Common myeloid progenitor, CD34-positive (primary cell): ENCODE measurements around the gene KIF13A.

ENCODE experiments used
- CTCF ChIA-PET: fragments of 350-600 bp; sonication (Branson Sonifier 250); formaldehyde crosslinking; loops from one replicate; lab custom pipeline; 2021; ENCODE audit warnings: antibody characterized with exemption; lab: Charles Lee
- POLR2A ChIA-PET: fragments of 350-600 bp; sonication (Branson Sonifier 250); formaldehyde crosslinking; loops from one replicate; lab custom pipeline; 2021; ENCODE audit warnings: antibody characterized with exemption; lab: Charles Lee
- DNase-seq, 3 donors: peaks; one replicate each; pipeline versions ENCODE4 v3.0.0 to v3.0.0-alpha.2; 2013
- H3K27ac ChIP-seq, 2 experiments: 1 replicate in 1 of 2; 2 replicates in 1 of 2; pipeline ENCODE4 v1.7.0; 2013; ENCODE audit warnings: inconsistent platforms in 2 of 2, low read length in 2 of 2, mild to moderate bottlenecking in 2 of 2, low read depth in 1 of 2, moderate library complexity in 1 of 2; ENCODE audit not compliant: severe bottlenecking in 2 of 2, insufficient read depth in 1 of 2, poor library complexity in 1 of 2
- H3K27me3 ChIP-seq, 5 experiments: replicated peaks in 2 of 5; 1 replicate in 3 of 5; 2 replicates in 2 of 5; pipeline versions ENCODE4 v1.6.1 to v1.7.0; 2013; ENCODE audit warnings: low read length in 4 of 5, mild to moderate bottlenecking in 2 of 5, moderate library complexity in 2 of 5, inconsistent platforms in 1 of 5; ENCODE audit not compliant: insufficient read depth in 5 of 5, control insufficient read depth in 4 of 5
- H3K36me3 ChIP-seq, 4 experiments: 1 replicate in 2 of 4; 2 replicates in 2 of 4; pipeline versions ENCODE4 v1.6.1 to v1.7.0; 2013; ENCODE audit warnings: low read length in 3 of 4, control low read depth in 1 of 4, mild to moderate bottlenecking in 1 of 4; ENCODE audit not compliant: control insufficient read depth in 4 of 4, insufficient read depth in 4 of 4
- H3K4me1 ChIP-seq, 4 experiments: 1 replicate in 3 of 4; 2 replicates in 1 of 4; pipeline versions ENCODE4 v1.6.1 to v1.7.1; 2013; ENCODE audit warnings: low read length in 3 of 4, mild to moderate bottlenecking in 3 of 4, control low read depth in 1 of 4, inconsistent platforms in 1 of 4, moderate library complexity in 1 of 4; ENCODE audit not compliant: control insufficient read depth in 4 of 4, insufficient read depth in 4 of 4; ENCODE audit errors: control extremely low read depth in 1 of 4
- H3K4me3 ChIP-seq, 7 experiments: 1 replicate in 4 of 7; 2 replicates in 3 of 7; pipeline versions ENCODE4 v1.5.1 to v1.7.0; 2013; ENCODE audit warnings: mild to moderate bottlenecking in 7 of 7, low read length in 6 of 7, moderate library complexity in 6 of 7, inconsistent platforms in 2 of 7, low read depth in 2 of 7, control low read depth in 1 of 7; ENCODE audit not compliant: insufficient read depth in 4 of 7, control insufficient read depth in 1 of 7; ENCODE audit errors: extremely low read depth in 1 of 7
- H3K9me3 ChIP-seq, 5 experiments: 1 replicate in 4 of 5; 2 replicates in 1 of 5; pipeline versions ENCODE4 v1.6.1 to v1.7.1; 2013; ENCODE audit warnings: low read length in 4 of 5, mild to moderate bottlenecking in 2 of 5, inconsistent platforms in 1 of 5, low read depth in 1 of 5, moderate library complexity in 1 of 5; ENCODE audit not compliant: control insufficient read depth in 4 of 5, insufficient read depth in 2 of 5; ENCODE audit errors: control extremely low read depth in 1 of 5
- WGBS: methylation state at CpG from one replicate; pipeline ENCODE4 v1.1.5; 2013; ENCODE audit not compliant: insufficient coverage; 5-methylcytosine and 5-hydroxymethylcytosine counted together

KIF13A gene

DNA sequence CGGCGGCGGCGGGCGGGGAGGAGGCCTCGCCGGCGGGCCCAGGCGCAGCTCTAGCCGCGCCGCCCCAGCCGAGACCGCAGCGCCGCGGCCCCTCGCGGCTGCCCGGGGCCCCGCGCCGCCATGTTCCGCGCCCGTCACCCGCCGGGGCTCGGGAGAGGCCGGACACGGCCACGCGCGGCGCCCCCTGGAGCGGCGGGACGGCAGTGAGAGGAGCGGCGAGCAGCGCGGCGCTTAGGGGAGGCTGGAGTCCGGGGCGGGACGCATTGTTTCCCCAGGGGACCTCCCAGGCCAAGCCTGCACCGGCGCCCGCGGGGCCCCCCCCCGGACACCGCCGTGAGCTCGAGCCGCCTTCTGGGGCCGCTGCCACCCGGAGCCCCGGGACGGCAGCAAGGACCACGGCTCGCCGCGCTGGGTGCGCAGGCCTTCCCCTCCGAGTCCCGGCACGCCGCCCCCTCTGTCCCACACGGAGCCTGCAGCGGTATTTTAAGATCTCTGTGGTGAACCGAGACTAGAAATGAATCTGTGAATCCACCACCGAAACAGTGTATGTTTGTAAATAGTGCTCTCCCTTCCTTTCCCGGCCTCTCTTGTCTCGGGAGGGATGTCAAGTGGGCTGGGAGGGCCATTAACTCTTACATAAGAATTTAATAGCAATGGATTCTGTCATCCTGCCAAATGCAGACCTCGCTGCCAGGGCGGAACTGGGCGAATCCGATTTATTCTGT, 424 bp upstream of the KIF13A start:
- Histone ChIP-seq H3K4me3 (peak overlapping the region; percentile 55 to 96 (median 82)), H3K9me3 (no peaks in the 10 kb centered on the region), H3K27ac (peak overlapping the region; percentile 40 to 72), H3K27me3 (no peaks in the 10 kb centered on the region), H3K36me3 (no peaks in the 10 kb centered on the region), H3K4me1 (peaks cover 15 to 46% (median 36%) of the 10 kb centered on the region in 4 experiments)
- DNase-seq = peak; percentile 78 to 92 (median 86)
- POLR2A ChIA-PET = interaction anchor here (0.6 kb wide), 1 partner anchor 34 kb away, joined by 3 read pairs; no protein-coding TSS in a partner anchor
- CTCF ChIA-PET = interaction anchor here (1.0 to 1.5 kb wide), 2 partner anchors 30 to 79 kb away, joined by 3 read pairs; no protein-coding TSS in a partner anchor
- under 1% methylated on average over 57 of the region's 78 CpGs for WGBS

DNA sequence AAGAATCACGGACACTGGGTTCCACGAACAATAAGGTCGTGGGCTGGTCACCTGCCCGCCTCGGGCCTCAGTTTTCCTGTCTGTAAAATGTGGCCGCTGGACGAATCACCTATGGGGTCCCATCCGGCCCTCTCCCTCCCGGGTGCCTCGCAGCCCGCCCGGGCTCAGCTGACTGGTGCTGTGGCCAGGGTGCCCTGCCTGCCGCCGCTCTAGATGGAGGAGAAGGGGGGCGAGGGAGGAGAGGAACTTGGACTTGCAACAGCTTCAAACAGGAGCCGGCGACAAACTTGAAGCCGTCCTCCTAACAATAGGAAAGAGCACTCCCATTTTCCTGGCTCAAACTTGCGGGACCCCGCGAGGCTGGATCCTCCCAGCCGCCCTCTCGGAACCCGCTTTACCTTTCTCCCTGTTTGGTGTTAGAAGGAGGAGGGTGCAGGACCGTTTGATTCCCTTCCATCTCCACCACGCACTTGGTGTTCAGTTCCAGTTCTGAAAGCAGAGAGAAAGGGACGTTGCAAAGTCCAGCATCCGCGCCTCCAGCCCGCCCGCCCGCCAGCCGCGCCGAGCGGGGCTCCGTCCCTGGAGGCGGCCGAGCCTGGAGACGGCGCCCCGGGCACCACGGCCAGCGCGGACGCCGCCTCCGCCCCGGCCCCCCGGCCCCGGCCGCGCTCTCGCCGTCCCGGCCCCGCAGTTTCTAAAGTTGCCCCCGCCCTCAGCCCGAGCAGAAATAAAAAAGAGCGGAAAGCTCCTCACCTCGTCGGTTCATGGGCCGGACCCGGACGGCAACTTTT, 584 bp downstream of the KIF13A start:
- Histone ChIP-seq H3K27me3 (no peaks in the 10 kb centered on the region), H3K27ac (peak overlapping the region in 1 of 2 experiments; percentile 73), H3K4me1 (peaks cover 15 to 46% (median 34%) of the 10 kb centered on the region in 4 experiments), H3K36me3 (peaks cover 0 to 3% (median under 1%) of the 10 kb centered on the region in 4 experiments), H3K9me3 (no peaks in the 10 kb centered on the region), H3K4me3 (peak overlapping the region; percentile 70 to 96 (median 86))
- ChIA-PET POLR2A (interaction anchor here (0.6 kb wide), 2 partner anchors 144 to 153 kb away, joined by 3 to 4 read pairs; no protein-coding TSS in a partner anchor), CTCF (interaction anchor here (0.7 to 2.7 kb wide), 4 partner anchors 29 to 164 kb away, joined by 3 to 10 read pairs (median 3); partner anchors contain the start of gene NHLRC1)
- 1% methylated on average over 50 of the region's 65 CpGs for WGBS
- peak; percentile 49 to 81 (median 71) for DNase-seq

DNA sequence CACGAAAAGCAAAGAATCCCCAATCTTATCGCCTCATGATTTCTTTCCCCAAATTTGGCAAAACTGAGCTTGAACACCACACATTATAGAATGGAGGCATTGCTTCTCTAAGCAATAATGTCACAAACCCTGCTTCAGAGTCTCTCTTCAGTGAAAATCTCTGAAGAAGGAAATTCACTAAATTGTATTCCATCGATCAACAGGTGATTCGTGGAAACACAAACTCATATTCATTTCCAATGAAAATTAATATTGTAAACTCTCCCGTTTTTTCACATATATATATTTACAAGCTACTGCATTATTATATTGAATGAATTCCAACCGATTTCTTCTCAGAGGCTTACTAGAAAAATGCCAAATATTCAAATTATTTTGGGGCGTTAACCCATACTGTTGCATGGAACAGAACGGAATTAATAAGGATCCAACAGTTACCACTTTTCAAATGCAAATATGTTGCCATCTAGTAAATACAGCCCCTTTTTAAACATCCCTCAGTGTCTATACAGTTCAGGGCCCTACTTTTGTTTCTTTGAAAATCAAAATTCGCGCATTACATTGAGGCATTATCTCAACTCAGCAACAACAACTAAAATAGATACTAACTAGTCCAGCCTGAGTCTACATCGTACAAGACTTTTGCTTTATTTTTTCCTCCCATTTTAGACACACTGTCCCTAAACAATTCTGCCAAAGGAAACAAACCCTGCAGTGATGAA, 1.3 kb downstream of the KIF13A start:
- peak overlapping the region in 1 of 2 experiments; percentile 73 for H3K27ac ChIP-seq
- ChIA-PET POLR2A (interaction anchor here (1.5 kb wide), 1 partner anchor 51 kb away, joined by 3 read pairs; no protein-coding TSS in a partner anchor), CTCF (interaction anchor here (1.0 to 2.7 kb wide), 4 partner anchors 11 to 135 kb away, joined by 3 to 10 read pairs (median 3); partner anchors contain the start of gene NHLRC1)
- H3K36me3 ChIP-seq = peaks cover 0 to 3% (median 1%) of the 10 kb centered on the region in 4 experiments
- no peaks in the 10 kb centered on the region for H3K27me3 ChIP-seq
- H3K9me3 ChIP-seq = no peaks in the 10 kb centered on the region
- 31% methylated on average over 7 of the region's 11 CpGs for WGBS
- no peak for DNase-seq
- peaks cover 15 to 46% (median 34%) of the 10 kb centered on the region in 4 experiments for H3K4me1 ChIP-seq
- H3K4me3 ChIP-seq = peak overlapping the region; percentile 70 to 96 (median 86)

DNA sequence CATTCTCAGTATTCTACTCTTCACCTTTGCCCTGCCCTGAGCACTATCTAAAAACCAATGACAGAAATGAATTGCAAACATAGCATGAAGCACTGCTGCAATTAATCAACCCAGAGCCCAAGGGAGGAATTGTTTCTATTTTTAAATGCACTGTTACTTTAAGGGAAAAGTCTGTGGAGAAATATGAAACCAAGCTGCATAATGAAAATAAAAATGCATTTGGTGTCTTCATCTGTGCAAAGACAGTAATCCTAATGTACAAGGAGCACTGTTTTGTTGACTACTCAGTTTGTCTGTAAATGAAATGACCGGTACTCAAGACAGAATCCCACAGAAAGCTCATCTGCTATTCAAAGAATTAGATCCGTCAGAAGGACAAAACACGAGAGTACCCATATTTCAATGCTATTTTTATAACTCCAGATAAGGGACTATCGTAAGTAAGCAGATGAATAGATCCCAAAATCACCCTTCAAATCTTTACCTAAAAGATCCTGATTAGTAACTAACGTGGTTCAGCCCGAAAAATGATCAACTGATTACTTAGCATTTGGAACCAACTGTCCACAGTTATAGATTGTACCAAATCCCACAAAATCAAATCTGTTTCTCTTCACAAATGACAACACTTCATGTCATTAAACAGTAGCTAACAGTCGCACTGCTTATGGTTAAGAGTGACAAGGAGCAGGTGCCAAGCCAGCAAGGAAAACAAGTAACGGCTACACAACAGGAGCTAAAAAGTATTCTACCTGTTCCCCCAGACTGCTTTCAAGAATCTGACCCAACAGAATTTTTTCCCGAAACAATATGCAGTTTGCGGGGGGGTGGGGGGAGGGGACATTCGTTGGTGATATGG, 2.4 kb downstream of the KIF13A start:
- CTCF ChIA-PET = interaction anchor here (1.0 to 2.7 kb wide), 5 partner anchors 10 to 169 kb away, joined by 3 to 10 read pairs (median 3); partner anchors contain the start of gene NHLRC1
- peak overlapping the region in 4 of 7 experiments; percentile 16 to 96 (median 90) for H3K4me3 ChIP-seq
- H3K36me3 ChIP-seq = peaks cover 0 to 3% (median 1%) of the 10 kb centered on the region in 4 experiments
- 39% methylated on average over 3 of the region's 11 CpGs for WGBS
- peak overlapping the region in 1 of 2 experiments; percentile 36 for H3K27ac ChIP-seq
- no peak for DNase-seq
- POLR2A ChIA-PET = interaction anchor here (1.5 kb wide), 1 partner anchor 49 kb away, joined by 3 read pairs; no protein-coding TSS in a partner anchor
- no peaks in the 10 kb centered on the region for H3K9me3 ChIP-seq
- peaks cover 15 to 51% (median 34%) of the 10 kb centered on the region in 4 experiments for H3K4me1 ChIP-seq
- no peaks in the 10 kb centered on the region for H3K27me3 ChIP-seq

DNA sequence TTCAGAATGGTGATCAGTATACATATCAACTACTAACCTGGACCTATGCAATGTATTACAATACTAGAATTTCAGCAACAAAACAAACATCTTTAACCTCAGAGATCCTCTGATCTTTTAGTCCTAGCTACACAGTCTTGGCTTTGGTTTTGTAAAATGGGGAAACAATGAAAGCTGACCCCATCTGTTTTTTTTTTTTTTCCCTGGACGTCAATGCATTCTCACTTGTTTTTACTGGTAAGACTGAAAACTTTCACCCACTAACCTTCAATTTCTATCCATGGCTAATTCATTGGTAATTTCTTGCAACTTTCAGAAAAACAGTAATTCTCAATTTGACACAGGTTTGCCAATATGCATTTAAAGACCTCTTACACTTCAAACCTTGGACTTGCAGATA, 3.0 kb downstream of the KIF13A start:
- WGBS = 33% methylated on average over 1 of the region's 1 CpG
- H3K4me1 ChIP-seq = peaks cover 15 to 50% (median 34%) of the 10 kb centered on the region in 4 experiments
- peak overlapping the region in 1 of 2 experiments; percentile 36 for H3K27ac ChIP-seq
- H3K4me3 ChIP-seq = peak overlapping the region in 3 of 7 experiments; percentile 16 to 96 (median 23)
- no peaks in the 10 kb centered on the region for H3K27me3 ChIP-seq
- DNase-seq = no peak
- POLR2A ChIA-PET = interaction anchor here (1.5 kb wide), 1 partner anchor 49 kb away, joined by 3 read pairs; no protein-coding TSS in a partner anchor
- H3K36me3 ChIP-seq = peaks cover 0 to 3% (median 1%) of the 10 kb centered on the region in 4 experiments
- CTCF ChIA-PET = interaction anchor here (1.0 to 1.6 kb wide), 3 partner anchors 12 to 168 kb away, joined by 3 to 4 read pairs (median 3); no protein-coding TSS in a partner anchor
- H3K9me3 ChIP-seq = no peaks in the 10 kb centered on the region
